HG02943 (cell line): ENCODE data around the gene BTF3.
"Not testable (repeated sequence)": the region's sequence is repeated elsewhere in the genome, so short reads cannot be mapped to it uniquely, and the experiment has no call there.

ENCODE experiments used
- ATAC-seq: cut with Tn5 transposase; IDR thresholded peaks from one replicate; pipeline ENCODE4 v1.9.1; 2021; ENCODE audit warnings: mild to moderate bottlenecking, low read depth, moderate library complexity; ENCODE audit not compliant: unreplicated experiment

BTF3 gene

DNA sequence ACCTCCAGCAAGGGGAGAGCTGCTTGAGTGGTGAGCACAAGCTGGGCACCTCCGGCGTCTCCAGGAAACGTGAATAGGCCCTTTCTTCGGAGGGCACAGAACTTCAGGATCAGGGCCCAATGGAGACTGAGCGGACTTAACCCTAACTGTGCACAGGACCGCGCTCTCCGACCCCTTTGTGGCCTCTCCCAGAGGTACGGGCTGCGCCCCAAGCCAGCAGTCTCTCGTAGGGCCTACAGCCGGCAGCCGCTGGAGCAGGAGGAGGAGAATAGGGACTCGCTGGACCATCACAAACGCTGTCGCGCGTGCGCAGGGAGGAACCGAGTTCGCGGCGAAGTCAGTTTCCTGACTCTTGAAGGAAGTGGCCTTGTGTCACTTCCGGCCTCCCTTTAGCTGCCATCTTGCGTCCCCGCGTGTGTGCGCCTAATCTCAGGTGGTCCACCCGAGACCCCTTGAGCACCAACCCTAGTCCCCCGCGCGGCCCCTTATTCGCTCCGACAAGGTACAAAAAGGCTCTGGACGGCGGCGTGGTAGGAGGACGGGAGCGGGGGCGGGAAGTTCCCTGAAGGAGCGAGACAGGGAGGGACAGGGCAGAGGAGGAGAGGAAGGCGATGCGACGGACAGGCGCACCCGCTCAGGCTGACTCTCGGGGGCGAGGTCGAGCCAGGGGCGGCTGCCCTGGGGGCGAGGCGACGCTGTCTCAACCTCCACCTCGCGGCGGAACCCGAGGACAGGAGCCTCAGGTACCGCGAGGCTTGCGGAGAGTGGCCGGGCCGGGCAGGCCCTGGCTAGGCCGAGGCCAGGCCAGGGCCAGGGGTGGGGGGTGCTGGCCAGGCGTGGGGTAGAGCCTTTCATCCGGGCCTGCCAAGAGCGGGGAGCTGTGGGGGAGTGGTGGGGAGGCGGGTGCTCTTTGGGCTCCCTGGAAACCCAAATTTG lies at the start of gene BTF3:
Gene BTF3 (plus strand): TSS at position 386 of the 936 bp plus-strand sequence. CDS start 226 bp downstream, at position 612.
- ATAC-seq = peak; percentile 94

- ATAC-seq = no peak
These were observed 49.6 kb upstream of the BTF3 start, which contains the start of gene FOXD1 for GRCh38 chr5:73448463-73449136. TSS of gene FOXD1 (minus strand) at chr5:73448777. CDS start at chr5:73448362, 415 bp downstream.

- ATAC-seq = no peak
These were observed 48.1 kb upstream of the BTF3 start for GRCh38 chr5:73450137-73450536.

- ATAC-seq = no peak
These were observed 47.5 kb upstream of the BTF3 start for GRCh38 chr5:73450672-73451223.

- no peak for ATAC-seq
These were observed 46.8 kb upstream of the BTF3 start for GRCh38 chr5:73451224-73452130.

GRCh38 chr5:73452215-73452614 lies 46.0 kb upstream of the BTF3 start:
- ATAC-seq = no peak

GRCh38 chr5:73454379-73455036 lies 43.7 kb upstream of the BTF3 start:
- ATAC-seq = no peak

DNA sequence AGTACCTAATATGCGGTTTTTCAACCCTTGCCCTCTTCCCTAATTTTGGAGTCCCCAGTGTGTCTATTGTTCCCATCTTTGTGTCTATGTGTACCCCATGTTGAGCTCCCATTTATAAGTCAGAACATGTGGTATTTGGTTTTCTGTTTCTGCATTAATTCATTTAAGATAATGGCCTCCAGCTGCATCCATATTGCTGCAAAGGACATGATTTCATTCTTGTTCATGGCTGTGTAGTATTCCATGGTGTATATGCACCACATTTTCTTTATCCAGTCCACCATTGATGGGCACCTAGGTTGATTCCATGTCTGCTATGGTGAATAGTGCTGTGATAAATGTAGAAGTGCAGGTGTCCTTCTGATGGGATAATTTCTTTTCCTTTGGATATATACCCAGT lies 41.8 kb upstream of the BTF3 start:
- ATAC-seq = not testable (repeated sequence)

DNA sequence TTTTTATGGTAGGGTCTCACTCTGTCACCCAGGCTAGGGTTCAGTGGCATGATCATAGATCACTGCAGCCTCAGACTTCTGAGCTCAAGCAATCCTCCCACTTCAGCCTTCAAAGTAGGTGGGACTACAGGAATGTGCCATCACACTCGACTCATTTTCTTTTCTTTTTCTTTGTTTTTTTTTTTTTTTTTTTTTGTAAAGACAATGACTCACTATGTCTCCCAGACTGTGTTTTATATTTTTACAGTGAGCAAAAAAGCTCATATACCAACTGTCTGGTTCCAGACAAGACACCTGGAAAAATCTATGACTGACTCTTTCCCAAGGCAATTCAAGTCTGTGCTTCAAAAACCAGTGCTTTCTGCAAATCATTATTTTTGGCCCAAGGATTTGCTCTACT lies 38.9 kb upstream of the BTF3 start:
- no peak for ATAC-seq

- no peak for ATAC-seq
These were observed 38.1 kb upstream of the BTF3 start for GRCh38 chr5:73460133-73460532.

DNA sequence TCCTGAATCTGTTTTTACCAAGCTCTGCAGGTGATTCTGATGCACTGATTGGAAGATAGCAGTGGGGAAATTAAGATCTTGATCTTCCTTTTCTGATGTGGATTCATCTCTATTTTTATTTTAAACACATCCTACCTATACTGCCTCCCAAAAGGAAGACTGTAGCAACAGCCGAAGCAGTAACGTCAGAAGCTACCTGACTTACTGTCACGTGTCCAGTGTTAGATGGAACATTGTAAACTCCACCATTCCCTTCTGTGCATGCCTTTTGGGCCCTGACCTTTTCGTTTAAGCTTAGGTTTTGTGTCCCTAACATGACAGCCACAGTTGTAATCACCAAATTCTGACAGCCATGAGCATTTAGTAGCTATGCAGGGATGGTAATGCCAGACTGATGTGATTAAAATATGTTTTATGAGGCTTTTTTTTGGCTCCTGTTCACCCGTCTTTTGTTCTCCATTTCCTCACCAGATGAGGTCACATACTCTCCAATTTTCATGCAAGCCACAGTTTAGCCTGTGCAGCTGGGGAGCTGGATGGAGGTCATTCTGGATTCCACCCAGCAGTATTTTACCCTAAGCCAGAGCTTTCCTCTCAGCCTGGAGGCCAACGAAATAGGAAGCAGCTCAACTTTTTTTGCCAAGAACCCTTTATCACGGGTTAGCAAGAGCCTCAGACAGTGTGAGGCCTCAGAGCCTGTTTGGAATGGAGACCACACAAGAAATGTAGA lies 34.1 kb upstream of the BTF3 start:
- no peak for ATAC-seq

DNA sequence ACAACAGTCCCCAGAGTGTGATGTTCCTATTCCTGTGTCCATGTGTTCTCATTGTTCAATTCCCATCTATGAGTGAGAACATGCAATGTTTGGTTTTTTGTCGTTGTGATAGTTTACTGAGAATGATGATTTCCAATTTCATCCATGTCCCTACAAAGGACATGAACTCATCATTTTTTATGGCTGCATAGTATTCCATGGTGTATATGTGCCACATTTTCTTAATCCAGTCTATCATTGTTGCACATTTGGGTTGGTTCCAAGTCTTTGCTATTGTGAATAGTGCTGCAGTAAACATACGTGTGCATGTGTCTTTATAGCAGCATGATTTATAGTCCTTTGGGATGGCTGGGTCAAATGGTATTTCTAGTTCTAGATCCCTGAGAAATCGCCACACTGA lies 29.6 kb upstream of the BTF3 start:
- ATAC-seq = not testable (repeated sequence)

GRCh38 chr5:73469878-73470277 lies 28.4 kb upstream of the BTF3 start:
- no peak for ATAC-seq

DNA sequence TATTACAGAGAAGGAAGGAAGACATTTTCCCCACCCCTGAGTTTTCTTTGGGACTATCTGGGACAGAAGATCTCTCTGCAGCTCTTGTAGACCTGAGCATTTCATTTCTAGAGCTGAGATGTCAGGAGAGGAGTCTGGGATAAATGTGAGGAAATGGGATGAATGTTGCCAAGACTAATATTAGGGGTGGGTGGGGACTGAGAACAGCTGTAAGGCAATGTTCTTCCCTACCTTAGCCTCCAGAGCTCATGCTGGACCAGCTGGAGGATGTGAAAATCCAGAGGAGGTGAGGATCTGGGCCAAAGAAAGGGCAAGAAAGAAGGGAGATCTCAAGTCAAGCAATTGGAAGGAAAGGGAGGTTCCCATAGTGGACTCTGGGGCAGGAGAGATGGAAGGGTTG lies 26.6 kb upstream of the BTF3 start:
- ATAC-seq = no peak

- no peak for ATAC-seq
These were observed 26.1 kb upstream of the BTF3 start for GRCh38 chr5:73472116-73472515.

- no peak for ATAC-seq
These were observed 17.7 kb upstream of the BTF3 start for GRCh38 chr5:73480500-73480899.

DNA sequence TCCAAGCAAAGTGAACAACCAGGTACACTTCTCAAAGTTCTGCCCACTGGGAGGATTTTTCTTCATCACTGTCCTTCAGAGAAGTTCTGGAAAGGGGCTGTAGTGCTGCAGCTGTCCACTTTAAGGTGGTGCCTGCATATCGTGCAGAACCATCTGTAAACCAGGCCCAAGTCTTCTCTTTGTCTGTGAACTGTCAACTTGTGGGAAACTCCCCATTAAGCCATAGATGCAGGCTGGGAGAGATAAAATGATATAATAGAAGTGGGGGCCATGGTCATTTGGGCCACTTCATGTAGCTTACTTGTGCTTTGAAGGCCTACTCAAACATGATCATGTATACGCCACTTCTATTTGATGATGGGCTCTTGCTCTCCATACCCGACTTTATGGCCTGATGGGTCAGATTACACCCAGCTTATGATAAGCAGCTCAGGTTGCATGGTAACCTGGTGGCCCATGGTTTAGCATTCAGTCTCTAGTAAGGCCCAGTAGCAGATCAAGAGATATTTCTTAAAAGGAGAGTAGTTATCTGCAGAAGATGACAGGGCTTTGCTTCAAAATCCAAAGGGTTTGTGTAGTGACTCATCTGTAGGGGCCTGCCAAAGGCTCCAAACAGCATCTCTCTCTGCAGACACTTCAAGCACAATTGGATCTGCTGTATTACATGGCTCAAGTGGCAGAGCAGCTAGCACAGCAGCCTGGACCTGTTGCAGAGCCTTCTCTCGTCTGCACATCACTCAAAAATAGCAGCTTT lies 15.7 kb upstream of the BTF3 start:
- no peak for ATAC-seq

DNA sequence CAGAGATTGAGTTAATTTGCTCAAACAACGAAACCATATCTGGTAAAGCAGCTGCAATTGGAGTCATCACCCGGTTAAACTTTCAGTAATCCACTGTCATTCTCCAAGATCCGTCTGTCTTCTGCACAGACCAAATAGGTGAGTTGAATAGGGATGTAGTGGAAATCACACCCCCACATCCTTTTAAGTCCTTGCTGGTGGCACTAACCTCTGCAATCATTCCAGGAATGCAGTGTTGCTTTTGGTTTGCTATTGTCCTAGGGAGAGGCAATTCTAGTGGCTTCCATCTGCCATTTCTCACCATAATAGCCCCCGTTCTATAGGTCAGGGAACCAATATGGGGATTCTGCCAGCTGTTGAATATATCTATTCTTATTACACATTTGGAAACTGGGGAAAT lies 14.6 kb upstream of the BTF3 start:
- no peak for ATAC-seq
